Epithelial cell of prostate (primary cell): Measurements from ENCODE around the gene DDX23.
"Not testable (repeated sequence)": the region's sequence is repeated elsewhere in the genome, so short reads cannot be mapped to it uniquely, and the experiment has no call there.

ENCODE experiments used
- DNase-seq: peaks from one replicate; pipeline ENCODE4 v3.0.0-alpha.2; 2011; ENCODE audit warnings: low read depth, low spot score
- H3K27ac ChIP-seq: fragments of 450-650 bp; 2 replicates; pipeline ENCODE4 v1.5.1; 2017; ENCODE audit warnings: mild to moderate bottlenecking

The DDX23 gene

GRCh38 chr12:48851883-48852733 lies at the start of gene DDX23:
TSS of gene DDX23 (minus strand) at chr12:48852163. CDS start at chr12:48845782, 6,381 bp downstream.
- peak; percentile 81 for DNase-seq
- H3K27ac ChIP-seq, result peak within 1 kb of the TSS; percentile 56

GRCh38 chr12:48901278-48901677 lies 49.3 kb upstream of the DDX23 start:
- H3K27ac ChIP-seq, result no peak overlapping the region
- no peak for DNase-seq

- H3K27ac ChIP-seq, result no peak overlapping the region
- no peak for DNase-seq
Observed at GRCh38 chr12:48899651-48900050, 47.7 kb upstream of the DDX23 start.

GRCh38 chr12:48894271-48894670 lies 42.3 kb upstream of the DDX23 start:
- DNase-seq, result no peak
- H3K27ac ChIP-seq, result no peak overlapping the region

GRCh38 chr12:48890657-48891418 lies 38.9 kb upstream of the DDX23 start:
- DNase-seq, result no peak
- no peak overlapping the region for H3K27ac ChIP-seq

- DNase-seq, result no peak
- H3K27ac ChIP-seq, result no peak overlapping the region
Observed at GRCh38 chr12:48889679-48890078, 37.7 kb upstream of the DDX23 start.

- DNase-seq, result no peak
- H3K27ac ChIP-seq, result no peak overlapping the region
Observed at GRCh38 chr12:48883305-48884161, 31.6 kb upstream of the DDX23 start.

GRCh38 chr12:48882972-48883304 lies 31.0 kb upstream of the DDX23 start:
- H3K27ac ChIP-seq, result no peak overlapping the region
- DNase-seq, result no peak

- DNase-seq, result no peak
- H3K27ac ChIP-seq, result no peak overlapping the region
Observed at GRCh38 chr12:48882315-48882687, 30.3 kb upstream of the DDX23 start.

- no peak overlapping the region for H3K27ac ChIP-seq
- no peak for DNase-seq
Observed at GRCh38 chr12:48881686-48882314, 29.8 kb upstream of the DDX23 start.

- DNase-seq, result no peak
- H3K27ac ChIP-seq, result no peak overlapping the region
Observed at GRCh38 chr12:48880647-48881046, 28.7 kb upstream of the DDX23 start.

- DNase-seq, result no peak
- no peak overlapping the region for H3K27ac ChIP-seq
Observed at GRCh38 chr12:48878548-48878947, 26.6 kb upstream of the DDX23 start.

- H3K27ac ChIP-seq, result no peak overlapping the region
- no peak for DNase-seq
Observed at GRCh38 chr12:48875944-48876515, 24.1 kb upstream of the DDX23 start.

- not testable (repeated sequence) for H3K27ac ChIP-seq, DNase-seq
Observed at GRCh38 chr12:48873534-48873933, 21.6 kb upstream of the DDX23 start.

GRCh38 chr12:48873096-48873495 lies 21.1 kb upstream of the DDX23 start:
- H3K27ac ChIP-seq, result no peak overlapping the region
- DNase-seq, result no peak

- DNase-seq, result no peak
Observed at GRCh38 chr12:48869191-48869590, 17.2 kb upstream of the DDX23 start.

GRCh38 chr12:48868451-48868850 lies 16.5 kb upstream of the DDX23 start:
- no peak for DNase-seq
- H3K27ac ChIP-seq, result no peak overlapping the region

More at GRCh38 chr12:48869191-48869590, 17.2 kb upstream of the DDX23 start:
- H3K27ac ChIP-seq, result no peak overlapping the region

GRCh38 chr12:48866052-48866711 lies 14.2 kb upstream of the DDX23 start:
- DNase-seq, result no peak
- peak overlapping the region; percentile 78 for H3K27ac ChIP-seq
